Fibroblast of lung (primary cell): ENCODE results near the gene WDR59. TPM values are rescaled to one million over a fixed set of nuclear protein-coding genes. Genes with fewer than 3 reads are reported as not detected.

Source experiments
- DNase-seq, 2 donors: peaks; one replicate each; pipeline versions ENCODE4 v3.0.0 to v3.0.0-alpha.2; 2010; ENCODE audit warnings: low read depth in 2 of 2
- H2AFZ ChIP-seq: 2 replicates; pipeline ENCODE4 v1.5.1; 2012; ENCODE audit warnings: low read length, control low read depth, inconsistent platforms
- H3K27ac ChIP-seq: 2 replicates; pipeline ENCODE4 v1.5.1; 2011; ENCODE audit warnings: low read length, control low read depth; ENCODE audit not compliant: insufficient read depth
- H3K27me3 ChIP-seq: 2 replicates; pipeline ENCODE4 v1.5.1; 2011; ENCODE audit warnings: mild to moderate bottlenecking, low read length; ENCODE audit not compliant: control insufficient read depth, insufficient read depth
- H3K36me3 ChIP-seq: 2 replicates; pipeline ENCODE4 v1.5.1; 2011; ENCODE audit warnings: low read length; ENCODE audit not compliant: control insufficient read depth, insufficient read depth
- H3K4me1 ChIP-seq: 2 replicates; pipeline ENCODE4 v1.5.1; 2011; ENCODE audit warnings: low read length; ENCODE audit not compliant: control insufficient read depth, insufficient read depth; ENCODE audit errors: extremely low read depth
- H3K4me2 ChIP-seq: 2 replicates; pipeline ENCODE4 v1.5.1; 2011; ENCODE audit warnings: low read length, control low read depth; ENCODE audit not compliant: insufficient read depth; ENCODE audit errors: extremely low read depth
- H3K4me3 ChIP-seq, 4 experiments: fragments of 200-600 bp in 1 of 4; sonication (generic) in 1 of 4; replicated peaks in 1 of 4; 2 replicates each; pipeline ENCODE4 v1.5.1; 2011 to 2016; ENCODE audit warnings: low read length in 4 of 4, low read depth in 3 of 4, mild to moderate bottlenecking in 3 of 4, control low read depth in 2 of 4, inconsistent platforms in 1 of 4, mixed read lengths in 1 of 4; ENCODE audit not compliant: insufficient read depth in 1 of 4; ENCODE audit errors: control extremely low read depth in 1 of 4
- H3K79me2 ChIP-seq: 2 replicates; pipeline ENCODE4 v1.5.1; 2012; ENCODE audit warnings: mild to moderate bottlenecking, low read length, inconsistent platforms; ENCODE audit not compliant: control insufficient read depth, insufficient read depth
- H3K9ac ChIP-seq: 2 replicates; pipeline ENCODE4 v1.5.1; 2011; ENCODE audit warnings: mild to moderate bottlenecking, low read length, control low read depth; ENCODE audit not compliant: insufficient read depth
- H3K9me3 ChIP-seq: 2 replicates; pipeline ENCODE4 v1.5.1; 2012; ENCODE audit warnings: low read depth, low read length; ENCODE audit not compliant: control insufficient read depth, insufficient read depth
- H4K20me1 ChIP-seq: 2 replicates; pipeline ENCODE4 v1.5.1; 2011; ENCODE audit warnings: low read length; ENCODE audit not compliant: control insufficient read depth, insufficient read depth; ENCODE audit errors: extremely low read depth
- EZH2 ChIP-seq: IDR thresholded peaks from 2 replicates; pipeline ENCODE4 v1.5.1; 2012; ENCODE audit warnings: low read length, control low read depth, mild to moderate bottlenecking; ENCODE audit errors: missing control alignments
- polyA plus RNA-seq, 2 donors: library from polyadenylated mRNA; depleted of rRNA in 1 of 2; stranded (reverse) in 1 of 2; unstranded in 1 of 2; fragments of >200 nt; gene quantifications; 2 replicates each; pipeline ENCODE4 v1.2.1, GENCODE V29; 2011 to 2012; ENCODE audit warnings: missing spikeins in 1 of 2
- total RNA-seq: library from RNA; depleted of rRNA; stranded (reverse); fragments of >200 nt; gene quantifications from 2 replicates; pipeline ENCODE4 v1.2.1, GENCODE V29; 2014
- TF ChIP-seq, protein P1 (sequence below), 2 donors: IDR thresholded peaks in 1 of 2; conservative IDR thresholded peaks in 1 of 2; 1 replicate in 1 of 2; 2 replicates in 1 of 2; pipeline ENCODE4 v1.5.1; 2011 to 2012; ENCODE audit warnings: low read length in 2 of 2, control low read depth in 1 of 2, inconsistent platforms in 1 of 2, low read depth in 1 of 2, mild to moderate bottlenecking in 1 of 2

WDR59 gene
- total and polyA plus RNA-seq, 2 donors (not counting 1 experiment from before 2014, with no cell fraction given), result 16.0 to 30.2 TPM

- Histone ChIP-seq H3K4me1 (no peaks in the 10 kb centered on the region), H3K9me3 (no peaks in the 10 kb centered on the region), H3K27ac (no peak overlapping the region), H3K27me3 (no peaks in the 10 kb centered on the region), H3K4me3 (no peak overlapping the region), H3K4me2 (no peak overlapping the region), H4K20me1 (no peaks in the 10 kb centered on the region), H3K9ac (no peak overlapping the region), H2AFZ (no peak overlapping the region), H3K36me3 (no peaks in the 10 kb centered on the region), H3K79me2 (no peaks in the 10 kb centered on the region)
- TF ChIP-seq, protein P1, sequence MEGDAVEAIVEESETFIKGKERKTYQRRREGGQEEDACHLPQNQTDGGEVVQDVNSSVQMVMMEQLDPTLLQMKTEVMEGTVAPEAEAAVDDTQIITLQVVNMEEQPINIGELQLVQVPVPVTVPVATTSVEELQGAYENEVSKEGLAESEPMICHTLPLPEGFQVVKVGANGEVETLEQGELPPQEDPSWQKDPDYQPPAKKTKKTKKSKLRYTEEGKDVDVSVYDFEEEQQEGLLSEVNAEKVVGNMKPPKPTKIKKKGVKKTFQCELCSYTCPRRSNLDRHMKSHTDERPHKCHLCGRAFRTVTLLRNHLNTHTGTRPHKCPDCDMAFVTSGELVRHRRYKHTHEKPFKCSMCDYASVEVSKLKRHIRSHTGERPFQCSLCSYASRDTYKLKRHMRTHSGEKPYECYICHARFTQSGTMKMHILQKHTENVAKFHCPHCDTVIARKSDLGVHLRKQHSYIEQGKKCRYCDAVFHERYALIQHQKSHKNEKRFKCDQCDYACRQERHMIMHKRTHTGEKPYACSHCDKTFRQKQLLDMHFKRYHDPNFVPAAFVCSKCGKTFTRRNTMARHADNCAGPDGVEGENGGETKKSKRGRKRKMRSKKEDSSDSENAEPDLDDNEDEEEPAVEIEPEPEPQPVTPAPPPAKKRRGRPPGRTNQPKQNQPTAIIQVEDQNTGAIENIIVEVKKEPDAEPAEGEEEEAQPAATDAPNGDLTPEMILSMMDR (conservative IDR thresholded peaks at IDR 0.05 in 1 of 2, IDR thresholded peaks at IDR 0.05 in 1 of 2; ENCODE audit: low read depth in 1 of 2, low read length in 2 of 2), result no peak
- TF ChIP-seq EZH2, result no peak
- DNase-seq, result no peak
Observed at GRCh38 chr16:74852500-74852875, 132.4 kb downstream of the WDR59 start.

DNA sequence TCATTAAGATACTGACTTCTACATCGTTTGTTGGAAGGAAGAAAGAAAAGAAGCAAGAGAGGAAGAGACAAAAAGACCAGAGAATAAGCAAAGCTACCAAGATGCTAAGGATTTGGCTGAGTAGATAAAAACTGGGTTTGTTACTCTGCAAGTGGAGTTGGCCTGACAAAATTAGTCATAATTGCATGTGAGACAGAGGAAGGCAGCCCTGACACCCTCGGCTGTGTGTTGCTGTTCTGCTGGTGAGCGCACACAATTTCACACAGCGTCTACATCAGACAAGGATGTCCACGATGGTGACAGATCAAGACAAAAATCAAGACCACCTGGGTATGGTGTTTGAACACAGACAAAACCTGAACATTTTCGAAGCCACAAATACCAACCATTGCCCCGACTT is 134.9 kb downstream of the WDR59 start:
- Histone ChIP-seq H3K79me2 (no peaks in the 10 kb centered on the region), H3K9ac (no peak overlapping the region), H3K27me3 (no peaks in the 10 kb centered on the region), H3K4me2 (no peak overlapping the region), H3K4me3 (no peak overlapping the region), H3K36me3 (no peaks in the 10 kb centered on the region), H3K4me1 (no peaks in the 10 kb centered on the region), H2AFZ (no peak overlapping the region), H4K20me1 (no peaks in the 10 kb centered on the region), H3K27ac (no peak overlapping the region), H3K9me3 (no peaks in the 10 kb centered on the region)
- DNase-seq, result peak in 1 of 2 donors; percentile 6
- TF ChIP-seq EZH2, result no peak
- TF ChIP-seq, protein P1 (conservative IDR thresholded peaks at IDR 0.05 in 1 of 2, IDR thresholded peaks at IDR 0.05 in 1 of 2; ENCODE audit: low read depth in 1 of 2, low read length in 2 of 2), result no peak

DNA sequence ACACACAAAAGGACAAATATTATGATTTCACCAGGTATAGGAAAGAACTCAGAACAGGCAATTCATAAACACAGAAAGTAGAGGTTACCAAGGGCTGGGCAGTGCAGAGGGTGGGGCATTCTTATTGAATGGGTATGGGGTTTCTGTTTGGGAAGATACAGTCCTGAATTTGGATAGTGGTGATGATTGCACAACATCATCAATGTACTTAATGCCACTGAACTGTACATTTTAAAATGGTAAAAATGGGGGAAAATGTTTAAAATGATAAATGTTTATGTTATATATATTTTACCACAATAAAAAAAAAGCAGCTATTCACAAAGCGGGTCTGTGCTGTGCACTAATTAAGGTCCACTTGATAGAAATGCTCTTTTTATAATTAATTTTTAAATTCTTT is 137.7 kb downstream of the WDR59 start:
- no peak overlapping the region for H3K27ac ChIP-seq
- H3K4me2 ChIP-seq, result no peak overlapping the region
- no peaks in the 10 kb centered on the region for H3K79me2 ChIP-seq
- no peak overlapping the region for H3K4me3 ChIP-seq
- no peak overlapping the region for H3K9ac ChIP-seq
- no peaks in the 10 kb centered on the region for H4K20me1 ChIP-seq
- DNase-seq, result no peak
- no peaks in the 10 kb centered on the region for H3K27me3 ChIP-seq
- H3K9me3 ChIP-seq, result no peaks in the 10 kb centered on the region
- TF ChIP-seq EZH2, result no peak
- TF ChIP-seq, protein P1 (conservative IDR thresholded peaks at IDR 0.05 in 1 of 2, IDR thresholded peaks at IDR 0.05 in 1 of 2; ENCODE audit: low read depth in 1 of 2, low read length in 2 of 2), result no peak
- H3K36me3 ChIP-seq, result no peaks in the 10 kb centered on the region
- H2AFZ ChIP-seq, result no peak overlapping the region
- no peaks in the 10 kb centered on the region for H3K4me1 ChIP-seq
